HG02973 (cell line): Measurements from ENCODE around the gene ARHGEF19.
"Not testable (repeated sequence)": the region's sequence is repeated elsewhere in the genome, so short reads cannot be mapped to it uniquely, and the experiment has no call there.

ENCODE experiments used
- ATAC-seq: cut with Tn5 transposase; IDR thresholded peaks from one replicate; pipeline ENCODE4 v1.9.1; 2021; ENCODE audit warnings: moderate library complexity; ENCODE audit not compliant: unreplicated experiment

ARHGEF19 gene

DNA sequence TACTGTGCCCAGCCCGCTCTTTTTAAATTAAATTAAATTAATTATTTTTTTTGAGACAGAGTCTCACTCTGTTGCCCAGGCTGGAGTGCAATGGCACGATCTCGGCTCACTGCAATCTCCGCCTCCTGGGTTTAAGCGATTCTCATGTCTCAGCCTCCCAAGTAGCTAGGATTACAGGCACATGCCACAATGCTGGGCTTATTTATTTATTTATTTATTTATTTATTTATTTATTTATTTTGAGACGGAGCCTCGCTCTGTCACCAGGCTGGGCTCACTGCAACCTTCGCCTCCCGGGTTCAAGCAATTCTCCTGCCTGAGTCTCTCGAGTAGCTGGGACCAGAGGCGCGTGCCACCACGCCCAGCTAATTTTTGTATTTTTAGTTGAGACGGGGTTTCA lies 10.3 kb upstream of the ARHGEF19 start:
- not testable (repeated sequence) for ATAC-seq

DNA sequence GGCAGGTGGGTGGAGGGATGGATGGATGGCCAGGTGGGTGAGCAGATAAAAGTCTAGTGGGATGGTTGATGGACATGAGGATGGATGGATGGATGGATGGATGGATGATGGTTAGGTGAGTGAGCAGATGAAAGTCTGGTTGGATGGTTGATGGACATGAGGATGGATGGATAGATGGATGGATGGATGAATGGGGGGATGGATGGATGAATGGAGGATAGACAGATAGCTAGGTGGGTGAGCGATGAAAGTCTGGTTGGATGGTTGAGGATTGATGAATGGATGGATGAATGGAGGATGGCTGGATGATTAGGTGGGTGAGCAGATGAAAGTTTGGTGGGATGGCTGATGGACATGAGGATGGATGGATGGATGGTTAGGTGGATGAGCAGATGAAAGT lies 9.0 kb upstream of the ARHGEF19 start:
- ATAC-seq = no peak

DNA sequence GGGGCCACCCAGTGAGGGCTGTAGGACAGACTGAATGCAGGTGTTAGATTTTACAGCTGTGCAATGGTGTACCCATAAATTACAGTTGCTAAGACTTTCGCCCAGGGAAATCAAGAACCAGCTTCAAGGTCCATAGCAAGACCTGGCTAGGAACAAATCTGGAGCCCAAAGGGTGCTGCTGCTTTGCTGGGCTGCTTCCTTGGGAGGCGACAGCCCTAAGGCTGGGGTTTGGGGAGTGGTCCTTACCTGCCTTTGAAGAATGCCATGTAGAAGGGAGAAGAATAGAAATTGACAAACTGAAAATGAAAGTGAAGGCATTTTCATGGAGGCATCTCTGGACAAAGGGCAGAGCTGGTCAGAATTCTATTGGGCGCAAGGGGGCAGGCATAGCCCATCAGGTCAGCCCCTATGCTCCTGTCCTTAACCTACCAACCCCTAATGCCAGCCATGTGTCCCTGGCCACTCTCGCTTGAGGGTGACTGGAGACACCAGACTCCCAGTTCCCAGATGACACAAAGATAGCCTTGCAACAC lies 7.6 kb upstream of the ARHGEF19 start:
- no peak for ATAC-seq

DNA sequence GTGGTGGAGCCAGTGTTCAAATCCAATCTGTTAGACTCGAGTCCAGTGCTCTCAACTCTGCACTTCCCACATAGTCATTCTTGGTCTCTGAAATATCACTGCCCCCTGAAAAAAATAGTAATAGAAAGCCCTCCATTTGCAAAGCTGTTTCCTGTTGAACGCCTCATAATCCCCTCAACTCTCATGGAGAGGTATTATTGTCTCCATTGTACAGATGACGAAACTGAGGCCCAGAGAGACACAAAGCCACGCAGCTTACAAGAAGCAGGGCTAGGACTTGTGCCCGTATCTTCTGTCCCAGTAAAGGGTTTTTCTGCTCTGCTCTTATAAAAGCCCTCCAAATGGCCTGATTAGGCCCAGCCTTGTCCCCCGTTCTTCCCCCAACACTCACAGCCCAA lies 6.2 kb upstream of the ARHGEF19 start:
- no peak for ATAC-seq

DNA sequence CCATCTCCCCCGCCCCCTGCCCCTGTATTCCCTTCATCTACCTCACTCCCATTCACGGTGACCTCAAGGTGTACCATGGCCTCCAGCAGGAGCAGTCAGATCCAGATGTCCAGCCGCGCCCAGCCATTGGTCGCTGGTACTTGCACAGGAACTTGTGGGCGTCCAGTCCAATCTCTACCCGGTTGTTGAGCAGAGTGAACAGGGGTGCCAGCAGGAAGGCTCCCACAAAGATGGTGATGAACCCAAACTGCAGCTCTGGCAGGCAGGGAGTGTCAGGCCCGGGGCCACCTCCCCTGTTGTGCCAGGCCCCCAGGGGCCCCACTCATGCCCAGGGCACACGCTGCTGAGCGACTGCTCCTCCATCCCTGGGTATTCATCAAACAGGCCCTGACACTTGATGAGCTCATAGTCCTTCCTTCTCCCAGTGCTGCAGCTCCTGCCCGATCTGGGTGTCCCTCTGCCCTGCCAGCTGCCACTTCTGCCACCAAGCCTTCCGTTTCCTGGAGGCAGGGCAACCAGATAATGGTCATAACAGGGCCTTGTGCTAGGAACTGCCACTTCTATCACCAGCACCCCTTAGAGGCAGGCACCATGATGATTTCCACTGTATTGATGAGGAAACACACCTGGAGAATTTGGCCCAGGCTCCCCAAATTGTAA lies 5.7 kb upstream of the ARHGEF19 start:
- ATAC-seq = no peak

DNA sequence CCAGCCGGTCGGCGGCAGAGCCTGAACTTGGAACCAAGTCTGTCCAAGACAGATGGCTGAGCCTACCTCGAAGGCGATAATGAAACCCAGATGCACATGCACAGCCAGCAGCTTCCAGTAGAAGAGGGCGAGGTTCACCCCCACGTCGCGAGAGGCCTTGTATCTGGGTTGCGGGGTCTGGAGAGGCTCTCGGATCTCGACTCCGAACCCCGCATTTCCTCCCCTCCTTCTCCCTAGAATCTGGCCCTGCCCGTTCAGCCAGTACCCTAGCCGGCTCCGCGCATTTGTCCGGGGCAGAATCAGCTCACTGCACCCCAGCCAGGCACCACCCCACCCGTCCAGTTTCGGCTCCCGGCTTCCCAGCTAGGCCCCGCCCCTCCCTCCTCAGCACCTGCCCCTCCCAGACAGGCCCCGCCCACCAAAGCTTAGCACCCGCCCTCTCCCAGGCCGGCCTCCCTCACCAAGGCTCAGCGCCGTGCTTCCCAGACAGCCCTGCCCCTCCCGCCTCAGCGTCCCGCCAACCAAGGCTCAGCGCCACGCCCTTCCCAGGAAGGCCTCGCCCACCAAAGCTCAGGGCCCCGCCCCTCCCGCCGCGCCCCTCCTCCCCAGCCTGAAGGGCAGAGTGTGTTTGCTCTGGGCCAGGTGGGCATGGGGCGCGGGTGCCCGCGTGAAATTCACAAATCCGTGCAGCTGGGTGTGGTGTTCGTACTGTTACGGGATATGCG lies 4.8 kb upstream of the ARHGEF19 start:
- ATAC-seq = peak; percentile 85

DNA sequence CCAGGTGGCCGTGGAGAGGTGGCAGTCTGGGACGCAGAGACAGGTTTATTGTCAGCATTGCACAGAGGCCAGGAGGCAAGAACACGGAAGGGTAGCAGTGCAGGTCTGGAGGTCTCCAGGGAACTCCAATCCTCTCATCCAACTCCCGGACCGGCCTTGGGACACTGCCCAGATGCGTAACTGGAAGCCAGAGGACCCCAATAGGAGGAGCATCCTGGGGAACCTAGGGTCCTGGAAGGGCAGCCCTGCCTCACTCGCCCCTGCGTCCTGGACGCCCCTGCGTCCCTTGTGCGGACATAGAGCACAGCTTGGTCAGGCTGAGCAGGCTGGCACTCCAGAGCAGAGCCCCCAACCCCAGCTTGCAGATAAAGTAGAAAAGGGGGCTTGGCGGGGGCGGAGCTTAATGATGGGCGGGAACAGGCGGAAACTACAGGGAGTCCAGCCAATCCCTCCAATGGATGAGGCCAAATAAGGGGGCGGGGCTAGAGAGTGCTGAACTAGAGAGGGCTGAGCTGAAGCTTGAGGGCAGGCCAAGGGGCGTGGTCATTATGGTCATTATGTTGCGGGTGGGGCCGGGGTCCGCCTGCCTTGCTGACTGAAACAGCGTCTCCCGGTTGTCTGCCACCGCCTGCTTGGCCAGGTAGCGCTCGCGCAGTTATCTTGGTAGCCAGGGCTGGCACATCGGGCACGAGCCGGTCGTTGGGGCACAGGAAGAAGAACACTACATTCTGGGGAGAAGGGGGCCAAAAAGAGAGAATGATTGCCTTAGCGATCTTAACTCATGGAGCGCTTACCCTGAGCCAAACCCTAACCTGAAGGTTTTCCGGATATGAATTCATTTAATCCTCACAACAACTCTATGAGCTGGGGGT lies 3.7 kb upstream of the ARHGEF19 start:
- ATAC-seq = no peak

DNA sequence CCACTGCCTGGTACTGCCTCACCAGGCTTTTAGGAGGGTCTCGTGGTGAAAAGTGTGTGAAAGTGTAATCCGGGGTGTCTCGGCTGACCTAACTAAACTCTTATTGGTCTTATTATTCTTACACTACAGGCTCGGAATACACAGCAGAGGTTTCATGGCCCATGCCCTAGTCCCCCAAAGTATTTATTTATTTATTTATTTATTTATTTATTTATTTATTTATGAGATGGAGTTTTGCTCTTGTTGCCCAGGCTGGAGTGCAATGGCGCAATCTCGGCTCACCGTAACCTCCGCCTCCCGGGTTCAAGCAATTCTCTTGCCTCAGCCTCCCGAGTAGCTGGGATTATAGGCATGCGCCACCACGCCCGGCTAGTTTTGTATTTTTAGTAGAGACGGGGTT lies 2.8 kb upstream of the ARHGEF19 start:
- ATAC-seq = not testable (repeated sequence)

DNA sequence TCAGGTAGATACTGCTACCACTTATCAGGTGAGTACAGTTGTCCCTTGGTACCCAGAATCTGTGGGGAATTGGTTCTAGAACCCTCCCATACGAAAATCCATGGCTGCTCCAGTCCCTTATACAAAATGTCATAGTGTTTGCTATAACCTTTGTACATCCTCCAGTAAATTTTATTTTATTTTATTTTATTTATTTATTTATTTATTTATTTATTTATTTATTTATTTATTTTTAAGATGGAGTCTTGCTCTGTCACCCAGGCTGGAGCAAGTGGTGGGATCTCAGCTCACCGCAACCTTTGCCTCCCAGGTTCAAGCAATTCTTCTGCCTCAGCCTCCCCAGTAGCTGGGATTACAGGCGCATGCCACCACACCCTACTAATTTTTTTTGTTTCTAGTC lies 1.1 kb upstream of the ARHGEF19 start:
- not testable (repeated sequence) for ATAC-seq

DNA sequence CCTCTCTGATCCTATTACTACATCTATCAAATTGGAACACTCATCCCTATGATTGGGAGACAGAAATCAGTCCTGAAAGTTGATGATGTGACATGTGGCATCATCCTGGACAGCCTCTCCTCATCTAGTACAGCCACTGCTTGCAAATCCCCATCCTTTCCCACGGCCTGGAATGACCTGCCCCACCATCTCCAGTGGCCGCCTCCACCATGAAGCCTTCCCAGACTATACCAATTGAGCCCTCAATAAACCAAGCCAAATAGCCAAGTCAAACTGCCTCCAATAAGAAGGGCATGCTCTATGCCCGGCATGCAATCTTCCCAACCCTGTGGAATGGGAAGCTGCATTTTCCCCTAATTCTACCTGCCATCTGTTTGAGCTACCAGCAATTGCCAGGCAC lies 561 bp upstream of the ARHGEF19 start:
- ATAC-seq = no peak

DNA sequence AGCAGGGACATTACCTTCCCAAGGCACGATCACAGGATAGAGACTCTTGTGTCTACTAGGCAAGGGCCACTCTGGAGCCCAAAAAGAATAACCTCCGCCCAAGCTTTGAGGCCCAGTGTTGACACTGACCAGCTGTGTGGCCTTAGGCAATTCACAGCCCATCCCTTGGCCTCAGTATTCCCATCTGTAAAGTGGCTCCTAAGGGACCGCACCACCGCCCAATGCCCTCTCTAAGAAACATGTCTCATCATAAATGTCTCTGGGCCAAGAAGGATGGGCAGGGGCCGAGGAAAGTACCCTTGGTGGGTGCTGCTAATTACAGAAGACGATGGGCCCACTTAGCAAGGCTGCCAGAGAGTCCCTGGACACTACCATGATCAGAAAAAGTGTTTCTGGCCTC lies 628 bp downstream of the ARHGEF19 start:
- no peak for ATAC-seq

DNA sequence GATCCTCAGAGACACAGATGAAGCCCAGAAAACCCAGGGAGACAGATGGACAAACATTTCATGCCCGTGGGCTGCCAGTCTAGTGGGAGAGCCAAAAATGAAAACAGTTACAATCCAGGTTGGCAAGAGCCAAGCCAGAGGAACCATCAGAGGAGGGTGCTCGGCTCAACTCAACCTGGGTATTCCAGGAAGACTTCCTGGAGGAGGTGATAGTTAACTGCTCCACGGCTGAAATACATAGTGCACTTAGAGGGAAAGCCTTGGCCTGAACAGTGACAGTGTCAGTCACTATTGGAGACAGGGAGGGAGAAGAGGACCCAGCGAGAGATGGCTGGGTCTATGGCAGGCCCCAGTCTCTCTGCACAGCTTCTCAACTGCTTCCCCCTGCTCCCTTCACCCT lies 1.9 kb downstream of the ARHGEF19 start:
- ATAC-seq = no peak

DNA sequence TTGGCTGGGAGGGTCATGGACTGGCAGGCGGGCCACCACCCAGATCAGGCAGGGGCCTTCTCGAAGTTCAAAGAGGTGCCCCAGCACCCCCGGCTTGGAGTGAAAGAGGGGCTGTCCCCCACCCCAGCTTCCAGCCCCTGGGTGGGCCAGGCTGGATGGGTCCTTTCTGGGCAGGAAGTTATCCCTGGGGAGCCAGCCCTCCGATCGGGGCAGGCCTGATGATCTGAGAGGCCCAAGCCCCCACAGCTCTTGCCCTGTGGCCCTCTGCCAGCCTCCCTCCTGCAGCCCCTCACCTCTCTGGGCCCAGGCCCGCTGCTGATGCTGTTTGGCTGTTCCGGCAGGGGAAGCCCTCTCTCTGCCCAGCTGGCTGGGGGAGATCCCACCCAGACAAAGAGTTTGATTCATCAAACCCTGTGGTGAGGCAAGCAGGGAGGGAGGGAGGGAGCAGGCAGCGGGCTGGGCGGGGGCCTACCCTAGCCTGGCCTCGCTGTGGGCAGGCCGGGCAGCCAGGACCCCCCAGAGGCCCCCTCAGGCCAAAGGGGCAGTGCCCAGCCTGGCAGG lies 2.5 kb downstream of the ARHGEF19 start:
- ATAC-seq = no peak

DNA sequence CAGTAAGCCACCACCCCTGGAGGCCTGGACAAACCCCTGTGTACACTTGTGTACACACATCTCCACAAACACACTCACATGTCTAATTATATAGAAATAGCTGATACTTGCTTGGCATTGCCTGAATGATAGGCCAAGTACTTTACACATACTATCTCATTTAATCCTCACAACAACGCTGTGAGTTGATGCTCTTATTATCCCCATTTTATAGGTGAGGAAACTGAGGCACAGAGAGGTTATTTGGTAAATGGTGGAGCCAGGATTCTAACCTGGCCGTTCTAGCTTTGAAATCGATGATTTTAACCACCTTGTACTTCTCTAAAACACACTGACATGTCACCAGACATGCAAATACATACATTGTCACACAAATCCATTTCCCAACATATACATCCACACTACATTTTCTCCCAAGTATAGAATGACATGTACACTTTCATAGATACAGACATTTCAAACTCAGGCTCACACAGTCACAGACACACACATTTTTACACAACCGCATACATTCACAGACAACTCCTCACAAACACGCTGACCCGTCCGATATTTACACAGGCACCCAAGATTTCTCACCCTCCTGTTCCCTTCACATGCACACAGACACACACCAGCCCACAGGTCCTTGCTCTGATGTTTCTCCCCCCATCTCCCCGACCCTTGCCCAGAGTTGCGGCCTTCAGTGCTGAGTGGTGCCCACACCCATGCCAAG lies 3.2 kb downstream of the ARHGEF19 start:
- ATAC-seq = no peak

DNA sequence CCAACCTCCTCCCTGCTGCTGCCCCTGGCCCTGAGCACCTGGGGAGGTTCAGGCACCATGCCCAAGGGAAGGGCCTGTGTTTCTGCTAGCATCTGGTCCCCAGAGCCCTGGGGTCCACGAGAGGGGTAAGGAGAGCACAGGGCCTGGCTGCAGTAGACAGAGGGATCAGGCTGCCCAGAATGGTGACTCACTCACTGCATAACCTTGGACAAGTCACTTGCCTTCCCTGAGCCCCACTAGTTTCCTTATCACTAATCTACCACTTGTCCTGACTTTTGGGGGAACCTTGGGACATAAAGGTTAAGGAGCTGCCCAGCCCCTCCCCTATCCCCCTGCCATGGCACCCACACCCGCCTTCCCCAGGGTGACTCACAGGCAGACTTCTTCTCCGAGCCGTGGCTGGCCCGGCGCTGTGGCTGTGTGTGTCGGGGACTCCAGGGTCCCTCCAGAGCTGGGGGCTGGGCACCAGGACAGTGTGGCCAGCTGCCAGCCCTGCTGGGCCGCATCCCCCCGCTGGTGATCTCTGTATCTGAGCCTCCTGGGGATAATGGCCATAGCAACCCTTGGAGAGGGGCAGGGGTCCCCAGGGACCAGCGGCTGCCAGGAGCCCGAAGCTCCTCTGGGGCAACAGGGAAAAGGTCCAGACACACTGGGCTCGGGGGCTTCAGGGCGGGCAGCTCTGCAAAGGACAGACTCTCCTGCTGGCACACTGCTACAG lies 4.0 kb downstream of the ARHGEF19 start:
- no peak for ATAC-seq

DNA sequence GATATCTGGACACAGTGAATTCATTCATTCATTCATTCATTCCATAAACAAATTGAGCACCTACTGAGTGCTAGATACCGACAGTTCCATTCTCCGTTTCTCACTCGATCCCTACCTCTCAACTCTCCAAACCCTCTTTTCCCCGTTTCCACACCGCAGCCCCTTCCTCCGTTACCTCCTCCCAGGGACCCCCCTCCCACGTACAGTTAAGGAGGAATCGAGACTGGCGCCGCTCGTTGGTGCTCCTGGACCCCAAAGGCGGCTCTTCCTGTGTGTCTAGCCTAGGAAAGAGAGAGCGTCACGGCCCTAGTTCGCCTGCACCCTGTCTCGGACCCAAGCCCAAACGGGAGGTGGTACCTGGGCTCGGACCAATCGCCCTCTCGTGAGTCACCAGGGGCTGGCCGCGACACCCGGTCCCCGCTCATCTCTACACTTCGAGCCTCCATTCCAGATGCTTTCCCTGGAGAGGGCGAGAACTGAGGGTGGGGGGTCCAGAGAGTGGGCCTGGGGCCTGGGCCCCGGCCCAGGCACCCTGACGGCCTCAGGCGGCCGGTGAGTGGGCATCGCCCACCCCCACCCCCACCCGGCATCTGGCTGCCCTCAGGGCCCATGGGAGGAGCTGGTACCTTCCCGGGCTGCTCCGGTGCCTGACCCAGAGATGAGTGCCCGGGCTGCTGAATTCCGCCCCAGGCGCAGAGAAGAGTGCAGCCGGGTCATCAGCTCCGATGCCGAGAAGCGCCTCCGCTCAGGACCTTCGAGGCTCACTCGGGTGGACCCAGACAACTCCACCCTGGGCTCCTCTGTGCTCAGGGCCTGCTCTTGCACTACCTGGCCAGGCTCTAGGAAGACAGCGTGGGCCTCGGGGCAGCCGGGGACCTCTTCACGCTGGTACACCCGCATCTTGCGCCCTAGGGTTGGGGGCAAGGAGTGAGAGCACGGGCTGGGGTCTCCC lies 4.9 kb downstream of the ARHGEF19 start:
- ATAC-seq = no peak

DNA sequence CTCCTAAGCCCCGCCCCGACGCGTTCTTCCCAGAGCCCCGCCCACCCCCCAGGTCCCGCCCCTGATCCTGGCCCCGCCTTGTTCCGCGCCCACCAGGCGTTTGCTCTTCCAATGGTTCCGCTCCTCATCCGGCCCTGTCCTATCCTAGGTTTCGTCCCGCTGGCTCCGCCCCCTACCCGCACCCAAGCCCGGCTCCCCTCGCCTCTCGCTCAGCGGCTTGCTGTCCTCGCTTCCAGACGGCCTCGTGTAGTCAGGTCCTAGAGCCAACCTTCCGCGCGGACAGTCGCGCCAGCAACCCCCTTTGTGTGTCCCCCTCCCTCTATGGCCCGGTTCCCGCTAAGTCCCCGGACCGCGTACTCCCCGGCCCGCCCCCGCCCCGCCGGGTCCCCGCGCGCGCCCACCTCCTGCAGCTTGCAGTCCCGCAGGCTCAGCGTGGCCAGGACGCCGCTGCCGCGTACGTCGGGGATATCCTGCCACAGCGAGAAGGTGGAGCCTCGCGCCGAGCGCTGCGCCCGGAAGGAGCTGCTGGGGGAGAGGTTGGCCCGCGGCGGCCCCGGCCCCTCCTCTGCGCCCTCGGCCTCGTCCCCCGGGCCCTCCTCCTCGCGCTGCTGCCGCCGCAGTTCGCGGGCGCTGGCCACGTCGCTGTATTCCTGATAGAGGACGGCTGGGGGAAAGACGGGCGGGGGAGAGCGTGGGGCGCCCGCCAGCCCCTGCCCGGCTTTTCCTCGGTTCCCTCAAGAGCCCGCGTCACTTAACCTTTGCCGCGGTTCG lies 5.7 kb downstream of the ARHGEF19 start:
- ATAC-seq = peak; percentile 70

DNA sequence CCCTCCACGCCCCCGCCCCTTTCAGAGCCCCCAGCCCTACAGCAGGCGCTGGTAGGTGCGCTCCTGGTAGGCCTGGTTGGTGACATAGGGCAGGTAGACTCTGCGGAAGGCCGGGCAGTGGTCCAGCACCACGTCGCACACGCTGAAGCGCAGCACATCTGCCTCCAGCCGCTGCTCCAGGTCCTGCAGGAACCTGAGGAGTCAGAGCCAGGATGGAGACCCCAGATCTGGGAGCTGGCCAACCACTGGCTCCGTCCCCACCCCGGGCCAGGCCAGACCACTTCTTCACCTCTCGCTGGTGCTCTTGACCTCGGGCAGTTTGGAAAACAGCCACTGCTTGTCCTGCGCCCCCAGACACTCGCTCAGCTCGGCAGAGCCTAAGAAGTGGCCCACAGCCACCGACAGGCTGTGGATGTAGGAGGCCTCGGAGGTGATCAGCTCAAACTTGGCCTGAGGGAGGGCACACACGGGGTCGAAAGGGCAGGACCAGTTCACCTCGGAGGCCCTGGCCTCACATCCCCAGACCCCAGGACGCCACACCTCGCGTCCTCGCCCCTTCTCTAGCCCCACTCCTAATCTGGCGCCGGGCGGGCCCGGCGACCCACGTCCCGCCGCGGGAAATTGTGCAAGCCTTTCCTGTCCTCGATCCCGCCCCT lies 6.4 kb downstream of the ARHGEF19 start:
- no peak for ATAC-seq
